CD4-positive, alpha-beta T cell treated with Interleukin-12 subunit alpha and Interleukin-12 subunit beta, for 1 hour (primary cell): ENCODE results near the gene LHB.

Source experiments
- DNase-seq: peaks from one replicate; pipeline ENCODE4 v3.0.0-alpha.2; 2020

The LHB gene

GRCh38 chr19:49006905-49007304 is 10.0 kb downstream of the LHB start:
- no peak for DNase-seq

- no peak for DNase-seq
Measured at GRCh38 chr19:49004964-49005614, 11.8 kb downstream of the LHB start.

DNA sequence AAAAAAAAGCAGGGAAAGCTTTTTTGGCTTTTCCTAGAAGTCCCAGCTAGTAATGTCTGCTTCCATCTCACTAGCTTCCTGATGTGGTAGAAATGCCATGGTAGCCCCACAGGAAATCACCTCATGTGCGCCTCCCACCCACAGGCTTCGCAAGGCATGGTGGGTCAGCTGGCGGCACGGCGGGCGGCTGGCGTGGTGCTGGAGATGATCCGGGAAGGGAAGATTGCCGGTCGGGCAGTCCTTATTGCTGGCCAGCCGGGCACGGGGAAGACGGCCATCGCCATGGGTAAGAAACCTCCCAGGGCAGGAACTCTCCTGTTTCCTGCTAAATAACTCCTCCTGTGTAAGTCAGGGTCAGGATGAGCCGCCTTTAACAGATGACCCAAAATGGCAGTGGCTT is 12.8 kb downstream of the LHB start:
- DNase-seq = no peak

- peak; percentile 76 for DNase-seq
Measured at GRCh38 chr19:48999481-49000325, 17.2 kb downstream of the LHB start.

- peak; percentile 53 for DNase-seq
Measured at GRCh38 chr19:48997972-48998371, 18.9 kb downstream of the LHB start.

DNA sequence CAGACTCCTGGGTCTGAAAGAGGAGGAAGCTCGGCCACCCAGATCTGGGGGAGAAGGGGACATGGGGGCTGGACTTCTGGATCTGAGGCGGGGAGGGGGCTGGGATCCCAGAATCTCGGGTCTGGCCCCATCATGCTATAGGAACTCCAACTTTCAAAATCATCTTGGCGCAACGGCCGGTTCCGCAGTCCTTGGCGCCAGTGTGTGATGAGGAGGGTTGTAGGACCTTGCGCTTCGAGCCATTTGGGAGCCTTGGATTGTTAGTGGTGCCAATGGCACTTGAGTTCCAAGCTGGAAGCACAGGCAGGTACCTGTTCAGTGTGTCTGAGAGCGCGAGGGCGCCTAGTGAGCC is 22.9 kb downstream of the LHB start:
- DNase-seq = no peak

GRCh38 chr19:48993175-48994034 is 23.5 kb downstream of the LHB start, which contains the start of the genes GYS1 and RUVBL2:
Gene GYS1, minus strand, starts transcription at chr19:48993309. Its CDS starts 197 bp downstream, at chr19:48993112.
Gene RUVBL2, plus strand, starts transcription at chr19:48993887. Its CDS starts 25 bp downstream, at chr19:48993912.
- peak; percentile 99 for DNase-seq

DNA sequence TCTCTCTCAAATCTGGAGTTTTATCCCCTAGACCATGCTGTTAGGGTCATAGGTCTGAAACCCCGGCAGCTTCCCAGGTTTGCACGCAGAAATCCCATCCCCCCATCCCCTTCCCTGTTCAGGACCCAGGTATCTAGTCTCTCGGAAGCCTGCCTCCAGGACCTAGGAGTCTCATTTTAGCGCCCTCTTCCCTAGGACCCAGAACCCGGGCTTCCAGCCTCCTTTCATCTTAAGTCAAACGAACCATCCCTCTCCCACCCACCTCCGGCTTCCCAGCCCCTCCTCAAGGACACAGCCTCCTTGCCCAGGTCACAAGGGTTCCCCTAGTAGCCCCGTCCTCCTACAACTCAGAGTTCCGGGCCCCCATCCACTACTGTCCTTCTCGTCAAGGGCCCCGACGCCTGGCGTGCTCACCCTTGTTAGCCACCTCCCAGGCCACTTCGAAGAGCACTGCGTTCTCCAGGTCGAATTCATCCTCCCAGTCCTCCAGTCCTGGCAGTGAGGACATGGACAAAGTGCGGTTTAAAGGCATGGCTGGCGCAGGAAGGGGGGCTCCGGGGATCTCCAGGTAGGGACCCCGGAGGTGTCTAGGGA is 24.2 kb downstream of the LHB start:
- no peak for DNase-seq

DNA sequence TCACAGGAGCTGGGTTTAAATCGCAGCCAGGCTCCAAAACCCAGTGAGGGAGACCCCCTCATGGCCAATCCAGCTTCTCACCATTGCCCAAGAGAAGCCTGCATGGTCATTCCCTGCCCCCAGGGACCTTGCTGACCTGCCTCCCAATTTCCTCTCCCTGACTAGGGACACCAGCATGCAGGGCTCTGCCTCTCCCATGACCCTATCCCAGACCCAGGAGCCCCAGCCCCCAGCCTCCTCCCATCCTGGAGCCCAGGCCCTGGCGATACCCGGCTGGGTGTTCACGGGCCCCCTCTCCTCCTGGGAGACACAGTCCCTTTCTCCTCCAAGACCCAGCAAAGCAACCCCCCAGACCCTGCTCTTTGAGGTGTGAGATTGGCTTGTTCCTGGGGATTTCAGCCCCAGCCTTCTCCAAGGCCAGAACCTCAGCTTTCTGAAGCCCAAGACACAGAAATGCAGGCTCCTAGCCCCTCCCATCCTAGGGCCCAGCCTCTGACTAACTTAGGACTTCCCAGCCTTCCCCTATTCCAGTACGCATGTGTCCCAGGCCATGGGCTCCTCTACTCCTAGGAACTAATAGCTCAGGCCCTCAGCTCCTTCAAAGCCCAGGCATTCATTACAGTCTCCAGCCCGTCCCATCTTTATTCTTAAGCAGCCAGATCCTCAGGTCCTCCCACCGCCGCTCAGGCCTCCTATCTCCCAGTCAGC is 24.9 kb downstream of the LHB start:
- DNase-seq = no peak

DNA sequence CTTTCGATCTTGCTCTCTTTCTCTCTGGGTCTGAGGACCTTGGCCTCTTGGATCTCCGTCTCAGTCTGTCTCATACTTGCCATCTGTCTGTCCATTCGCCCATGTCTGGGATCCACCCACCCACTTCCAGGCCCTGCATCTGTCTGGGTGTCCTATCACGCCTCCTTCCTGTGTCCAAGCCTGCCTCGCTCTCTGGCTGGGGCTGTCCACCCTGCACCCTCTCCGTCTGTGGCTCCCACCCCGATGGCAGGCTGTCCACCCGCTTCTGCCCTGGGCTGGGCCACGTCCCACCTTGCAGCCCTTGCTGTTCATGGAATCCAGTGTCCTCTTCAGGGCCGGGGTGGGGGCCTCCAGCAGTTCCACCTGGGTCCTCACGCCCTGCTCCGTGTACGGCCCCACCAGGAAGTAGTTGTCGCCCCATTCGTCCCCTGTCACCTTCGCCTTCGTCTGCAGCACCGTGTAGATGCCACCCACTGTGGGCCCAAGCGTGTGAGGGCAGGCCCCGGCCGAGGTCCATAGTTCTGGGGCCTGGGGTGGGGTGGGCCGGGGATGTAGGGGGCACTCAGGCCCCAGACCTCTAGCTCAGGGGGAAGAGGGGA is 25.8 kb downstream of the LHB start:
- no peak for DNase-seq

DNA sequence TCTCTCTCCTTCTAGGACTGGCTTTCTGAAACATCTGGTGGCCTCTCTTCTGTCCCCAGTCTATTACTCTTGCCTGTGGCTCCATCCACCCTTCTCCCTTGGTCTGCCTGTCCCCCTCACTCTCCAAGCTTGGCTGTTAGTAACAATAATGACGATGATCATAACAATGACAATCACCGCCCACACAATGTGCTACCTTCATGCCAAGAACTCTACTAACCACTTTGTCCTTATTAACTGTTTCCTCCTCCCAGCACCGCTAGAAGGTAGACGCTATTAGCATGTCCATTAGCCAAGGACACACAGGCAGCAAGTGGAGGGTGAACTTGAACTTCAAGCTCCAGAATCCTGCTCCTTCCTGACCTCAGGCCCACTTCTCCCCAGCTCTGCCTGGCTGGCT is 26.5 kb downstream of the LHB start:
- no peak for DNase-seq

DNA sequence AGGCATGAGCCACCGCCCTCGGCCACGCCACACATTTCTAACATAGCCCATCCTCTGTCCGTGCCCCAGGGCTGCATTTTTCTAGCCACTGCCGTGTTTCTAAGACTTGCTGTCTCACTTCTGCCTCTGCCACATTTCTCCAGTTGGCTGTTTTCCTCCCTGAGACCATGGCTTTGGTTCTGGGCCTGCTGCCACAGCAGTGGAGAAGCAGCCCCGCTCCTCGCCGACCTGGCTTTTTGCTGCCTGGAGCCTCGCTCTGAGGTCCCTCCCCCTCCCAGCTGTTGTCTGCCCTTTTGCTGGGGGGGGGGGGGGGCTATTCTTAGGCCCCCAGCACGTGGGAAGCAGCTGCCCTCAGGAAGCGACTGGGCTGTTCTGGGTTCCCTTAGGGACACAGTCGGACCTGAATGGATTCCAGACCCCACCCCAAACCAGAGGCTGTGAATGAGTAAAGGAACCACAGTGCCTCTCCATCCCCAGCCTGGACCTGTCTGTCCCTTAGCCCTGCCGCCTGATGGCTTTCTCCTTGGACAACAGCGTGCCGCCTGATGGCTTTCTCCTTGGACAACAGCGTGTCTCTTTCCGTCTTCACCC is 27.1 kb downstream of the LHB start:
- DNase-seq = no peak

GRCh38 chr19:48988860-48989259 is 28.0 kb downstream of the LHB start:
- no peak for DNase-seq

DNA sequence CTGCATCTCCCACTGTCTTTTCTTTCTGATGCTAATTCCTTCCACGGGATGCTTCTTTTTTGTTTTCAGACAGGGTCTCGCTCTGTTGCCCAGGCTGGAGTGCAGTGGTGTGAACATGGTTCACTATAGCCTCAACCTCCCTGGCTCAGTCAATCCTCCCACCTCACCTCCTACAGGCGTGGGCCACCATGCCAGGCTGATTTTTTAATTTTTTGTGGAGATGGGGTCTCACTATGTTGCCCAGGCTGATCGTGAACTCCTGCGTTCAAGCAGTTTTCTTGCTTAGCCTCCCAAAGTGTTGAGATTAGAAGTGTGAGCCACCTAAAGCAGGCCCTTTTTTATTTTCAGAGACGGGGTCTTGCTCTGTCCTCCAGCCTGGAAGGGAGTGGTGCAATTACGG is 28.6 kb downstream of the LHB start:
- no peak for DNase-seq

DNA sequence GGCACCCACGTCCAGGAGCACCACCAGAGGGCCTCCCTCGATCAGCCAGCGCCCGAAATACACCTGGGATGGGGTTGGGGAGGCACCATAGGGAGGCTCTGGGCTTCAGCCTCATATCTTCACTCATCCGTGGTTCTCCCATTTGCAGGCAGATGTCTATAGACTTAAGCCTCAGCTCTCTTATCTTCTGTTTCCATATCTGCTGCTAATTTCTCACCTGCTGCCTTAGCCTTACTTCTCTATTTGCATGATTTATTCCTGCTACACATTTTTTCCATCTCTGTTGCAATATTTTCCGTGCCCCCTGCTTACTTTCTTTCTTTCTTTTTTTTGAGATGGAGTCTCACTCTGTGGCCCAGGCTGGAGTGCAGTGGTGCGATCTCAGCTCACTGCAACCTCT is 29.6 kb downstream of the LHB start:
- no peak for DNase-seq

DNA sequence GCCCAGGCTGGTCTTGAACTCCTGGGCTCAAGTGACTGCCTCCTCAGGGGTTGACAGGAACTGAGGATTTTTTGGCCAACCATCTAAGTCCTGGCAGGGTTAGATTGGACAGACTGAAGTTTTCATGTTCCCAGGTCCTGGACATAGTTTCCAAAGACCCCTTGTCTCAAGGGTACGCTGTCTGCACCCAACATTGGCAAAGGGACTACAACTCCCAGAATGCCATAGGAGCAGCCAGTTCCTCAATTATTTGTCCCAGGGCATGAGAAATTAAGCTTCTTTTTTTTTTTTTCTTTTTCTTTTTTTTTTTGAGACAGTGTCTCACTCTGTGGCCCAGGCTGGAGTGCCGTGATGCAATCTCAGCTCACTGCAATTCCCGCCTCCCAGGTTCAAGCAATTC is 30.7 kb downstream of the LHB start:
- no peak for DNase-seq

- no peak for DNase-seq
Measured at GRCh38 chr19:48985711-48986110, 31.2 kb downstream of the LHB start.

DNA sequence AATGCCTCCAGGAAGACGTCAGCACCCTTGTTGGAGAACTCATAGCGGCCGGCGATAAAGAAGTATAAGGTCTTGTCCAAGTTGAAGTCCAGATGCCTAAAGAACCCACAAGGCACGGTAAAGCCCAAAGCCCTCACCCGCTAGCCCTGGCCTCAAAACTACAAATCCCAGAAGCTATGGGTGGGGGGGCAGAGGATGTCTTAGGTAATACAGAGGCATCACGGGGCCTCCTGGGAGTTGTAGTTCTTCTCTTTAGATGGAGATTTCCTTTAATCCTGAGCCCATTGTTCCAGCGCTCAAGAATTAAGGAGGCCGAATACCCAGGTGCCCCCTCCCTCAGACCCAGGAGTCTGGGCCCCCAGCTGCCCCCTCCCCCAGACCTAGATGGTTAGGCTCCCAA is 34.6 kb downstream of the LHB start:
- no peak for DNase-seq

GRCh38 chr19:48977061-48977460 is 39.8 kb downstream of the LHB start:
- DNase-seq = no peak

- peak; percentile 51 for DNase-seq
Measured at GRCh38 chr19:48975947-48976847, 40.7 kb downstream of the LHB start.
